SK-N-SH (cell line): Measurements from ENCODE around the gene COL20A1. TPM values are rescaled to one million over a fixed set of nuclear protein-coding genes. Genes with fewer than 3 reads are reported as not detected.

Experiments
- CTCF ChIA-PET: fragments of 300-600, 350-600 bp; formaldehyde crosslinking; extraction: SDS; loops from one replicate; lab custom pipeline; 2021; lab: Yijun Ruan, JAX
- POLR2A ChIA-PET: fragments of 350-600 bp; sonication (Branson Sonifier 250); formaldehyde crosslinking; extraction: SDS; loops from one replicate; lab custom pipeline; 2020; ENCODE audit warnings: antibody characterized with exemption, inconsistent platforms; lab: Yijun Ruan, JAX
- DNase-seq: peaks from one replicate; pipeline ENCODE4 v3.0.0; 2012
- H2AFZ ChIP-seq: fragments of 200-600 bp; sonication (generic); 2 replicates; pipeline ENCODE4 v1.8.1; 2016; ENCODE audit warnings: antibody characterized with exemption, mild to moderate bottlenecking, low read depth
- H3F3A ChIP-seq: fragments of 200-600 bp; sonication (generic); replicated peaks from 2 replicates; pipeline ENCODE3; 2016; ENCODE audit warnings: antibody characterized with exemption, mild to moderate bottlenecking; ENCODE audit not compliant: insufficient read depth
- H3K27ac ChIP-seq, 2 experiments: fragments of 200-500 bp in 1 of 2; fragments of 200-600 bp in 1 of 2; sonication (Bioruptor generic) in 1 of 2; sonication (generic), shearing (Covaris generic) in 1 of 2; 2 replicates each; pipeline versions ENCODE4 v1.5.1 to v1.6.1; 2014 to 2016; ENCODE audit warnings: low read depth in 2 of 2, inconsistent platforms in 1 of 2, low read length in 1 of 2, mild to moderate bottlenecking in 1 of 2, mixed read lengths in 1 of 2
- H3K27me3 ChIP-seq: fragments of 200-600 bp; sonication (generic), shearing (Covaris generic); 2 replicates; pipeline ENCODE4 v1.6.1; 2016; ENCODE audit warnings: mixed run types; ENCODE audit not compliant: insufficient read depth
- H3K36me3 ChIP-seq, 2 experiments: fragments of 200-500 bp in 1 of 2; fragments of 200-600 bp in 1 of 2; sonication (Bioruptor generic) in 1 of 2; sonication (generic) in 1 of 2; replicated peaks in 1 of 2; 2 replicates each; pipeline versions ENCODE3 to v1.5.1; 2014 to 2016; ENCODE audit warnings: low read length in 1 of 2, mild to moderate bottlenecking in 1 of 2; ENCODE audit not compliant: insufficient read depth in 2 of 2, control insufficient read depth in 1 of 2
- H3K4me1 ChIP-seq, 2 experiments: fragments of 200-500 bp in 1 of 2; fragments of 200-600 bp in 1 of 2; sonication (Bioruptor generic) in 1 of 2; sonication (generic), shearing (Covaris generic) in 1 of 2; 2 replicates each; pipeline versions ENCODE4 v1.5.1 to v1.6.1; 2014 to 2016; ENCODE audit warnings: low read depth in 1 of 2, low read length in 1 of 2, mixed run types in 1 of 2; ENCODE audit not compliant: insufficient read depth in 2 of 2, control insufficient read depth in 1 of 2
- H3K4me2 ChIP-seq: fragments of 200-600 bp; sonication (generic), shearing (Covaris generic); 2 replicates; pipeline ENCODE4 v1.6.1; 2017; ENCODE audit warnings: mixed run types
- H3K4me3 ChIP-seq, 2 experiments: fragments of 200-500 bp in 1 of 2; fragments of 200-600 bp in 1 of 2; sonication (Bioruptor generic) in 1 of 2; sonication (generic), shearing (Covaris generic) in 1 of 2; 2 replicates each; pipeline versions ENCODE4 v1.5.1 to v1.8.1; 2014 to 2016; ENCODE audit warnings: low read depth in 2 of 2, inconsistent platforms in 1 of 2, low read length in 1 of 2, mild to moderate bottlenecking in 1 of 2, mixed read lengths in 1 of 2, moderate library complexity in 1 of 2
- H3K79me2 ChIP-seq: fragments of 200-600 bp; sonication (generic); 2 replicates; pipeline ENCODE4 v1.8.1; 2017; ENCODE audit warnings: mild to moderate bottlenecking; ENCODE audit not compliant: insufficient read depth
- H3K9ac ChIP-seq: fragments of 200-600 bp; sonication (generic); 2 replicates; pipeline ENCODE4 v1.6.1; 2017; ENCODE audit warnings: mixed run types
- H3K9me2 ChIP-seq: fragments of 200-600 bp; sonication (generic); 2 replicates; pipeline ENCODE4 v1.6.1; 2017; ENCODE audit warnings: mixed run types
- H3K9me3 ChIP-seq: fragments of 200-600 bp; sonication (generic); 2 replicates; pipeline ENCODE4 v1.6.1; 2017; ENCODE audit warnings: mixed run types, mild to moderate bottlenecking, moderate library complexity
- H4K20me1 ChIP-seq: fragments of 200-600 bp; sonication (generic); 2 replicates; pipeline ENCODE4 v1.6.1; 2017; ENCODE audit warnings: mild to moderate bottlenecking, mixed run types; ENCODE audit not compliant: insufficient read depth
- CHD2 ChIP-seq: fragments of 150-350 bp; IDR thresholded peaks from 2 replicates; pipeline ENCODE4 v1.6.1; 2018; ENCODE audit warnings: low read length; ENCODE audit not compliant: partially characterized antibody
- ELF1 ChIP-seq: IDR thresholded peaks from 2 replicates; pipeline ENCODE4 v1.4.0; 2012
- EP300 ChIP-seq, 2 experiments: IDR thresholded peaks; 2 replicates each; pipeline versions ENCODE4 v1.4.0 to v1.6.1; 2012; ENCODE audit warnings: borderline replicate concordance in 1 of 2, low read depth in 1 of 2, low read length in 1 of 2
- FOXJ3 ChIP-seq: sonication (generic); formaldehyde crosslinking; IDR thresholded peaks from 2 replicates; pipeline ENCODE4 v1.5.1; 2020; ENCODE audit warnings: mild to moderate bottlenecking, missing genetic modification reagents
- GABPA ChIP-seq: IDR thresholded peaks from 2 replicates; pipeline ENCODE4 v1.4.0; 2012; ENCODE audit warnings: low read depth, mild to moderate bottlenecking
- GATA2 ChIP-seq: sonication (generic); formaldehyde crosslinking; IDR thresholded peaks from 2 replicates; pipeline ENCODE4 v1.5.0; 2020; ENCODE audit warnings: mild to moderate bottlenecking, missing genetic modification reagents
- JUND ChIP-seq: IDR thresholded peaks from 2 replicates; pipeline ENCODE4 v1.4.0; 2012
- MXI1 ChIP-seq: IDR thresholded peaks from 2 replicates; pipeline ENCODE4 v1.6.1; 2012; ENCODE audit warnings: mild to moderate bottlenecking, low read depth, low read length, improper control_type of control experiment
- POLR2AphosphoS5 ChIP-seq: IDR thresholded peaks from 2 replicates; pipeline ENCODE4 v1.6.1; 2012; ENCODE audit warnings: low read depth, low read length
- RCOR1 ChIP-seq: fragments of 150-350 bp; IDR thresholded peaks from 2 replicates; pipeline ENCODE4 v1.6.1; 2017; ENCODE audit warnings: antibody characterized with exemption, low read length
- RFX5 ChIP-seq: IDR thresholded peaks from 2 replicates; pipeline ENCODE4 v1.6.1; 2012; ENCODE audit warnings: mild to moderate bottlenecking, improper control_type of control experiment, low read length
- RXRA ChIP-seq: IDR thresholded peaks from 2 replicates; pipeline ENCODE4 v1.4.0; 2012; ENCODE audit warnings: low read depth, mild to moderate bottlenecking, borderline replicate concordance
- SIN3A ChIP-seq: IDR thresholded peaks from 2 replicates; pipeline ENCODE4 v1.6.1; 2012; ENCODE audit warnings: low read depth, mild to moderate bottlenecking, low read length, moderate library complexity, borderline replicate concordance
- TAF1 ChIP-seq: IDR thresholded peaks from 2 replicates; pipeline ENCODE4 v1.6.1; 2012; ENCODE audit warnings: low read depth, mild to moderate bottlenecking, low read length, moderate library complexity, borderline replicate concordance
- TCF12 ChIP-seq: IDR thresholded peaks from 2 replicates; pipeline ENCODE4 v1.4.0; 2012
- TEAD4 ChIP-seq: IDR thresholded peaks from 2 replicates; pipeline ENCODE4 v1.4.0; 2012; ENCODE audit warnings: mild to moderate bottlenecking, borderline replicate concordance; ENCODE audit not compliant: insufficient read depth
- ZBTB33 ChIP-seq: IDR thresholded peaks from 2 replicates; pipeline ENCODE4 v1.4.0; 2012; ENCODE audit warnings: low read depth, borderline replicate concordance
- WGBS: methylation state at CpG from one replicate; pipeline ENCODE4 v1.1.6; 2017; ENCODE audit warnings: low lambda C conversion rate; 5-methylcytosine and 5-hydroxymethylcytosine counted together
- polyA plus RNA-seq, 3 experiments: library from polyadenylated mRNA; depleted of rRNA; stranded (reverse); fragments of >200 nt; gene quantifications; 2 replicates each; pipeline ENCODE4 v1.2.3, GENCODE V29; 2012
- TF ChIP-seq, protein P1 (sequence below): IDR thresholded peaks from 2 replicates; pipeline ENCODE4; 2012
- TF ChIP-seq, protein P2 (sequence below): IDR thresholded peaks from 2 replicates; pipeline ENCODE4 v1.4.0; 2012; ENCODE audit warnings: low read depth

COL20A1 gene
- polyA plus RNA-seq, 1 of the 3 experiments (the other 2 are of a cell fraction), result not detected

GRCh38 chr20:63269724-63270123 is 23.3 kb upstream of the COL20A1 start (continued):
- no peak for TF ChIP-seq GATA2 (CRISPR knock-in tag)
- TF ChIP-seq RCOR1, result no peak
- no peak for TF ChIP-seq GABPA
- TF ChIP-seq EP300 (IDR thresholded peaks at IDR 0.05; ENCODE audit: borderline replicate concordance in 1 of 2, low read depth in 1 of 2, low read length in 1 of 2), result no peak
- no peak for TF ChIP-seq JUND
- TF ChIP-seq TCF12, result no peak
- no peak for TF ChIP-seq CHD2
- TF ChIP-seq, protein P1, sequence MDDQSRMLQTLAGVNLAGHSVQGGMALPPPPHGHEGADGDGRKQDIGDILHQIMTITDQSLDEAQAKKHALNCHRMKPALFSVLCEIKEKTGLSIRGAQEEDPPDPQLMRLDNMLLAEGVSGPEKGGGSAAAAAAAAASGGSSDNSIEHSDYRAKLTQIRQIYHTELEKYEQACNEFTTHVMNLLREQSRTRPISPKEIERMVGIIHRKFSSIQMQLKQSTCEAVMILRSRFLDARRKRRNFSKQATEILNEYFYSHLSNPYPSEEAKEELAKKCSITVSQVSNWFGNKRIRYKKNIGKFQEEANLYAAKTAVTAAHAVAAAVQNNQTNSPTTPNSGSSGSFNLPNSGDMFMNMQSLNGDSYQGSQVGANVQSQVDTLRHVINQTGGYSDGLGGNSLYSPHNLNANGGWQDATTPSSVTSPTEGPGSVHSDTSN, result no peak
- no peak for TF ChIP-seq TEAD4

GRCh38 chr20:63270606-63271325 is 22.2 kb upstream of the COL20A1 start:
- CTCF ChIA-PET, result interaction anchor here (0.7 to 4.7 kb wide), 6 partner anchors 10 to 46 kb away, joined by 3 to 38 read pairs (median 3); no protein-coding TSS in a partner anchor
- H3K27me3 ChIP-seq, result no peaks in the 10 kb centered on the region
- no peaks in the 10 kb centered on the region for H3K9me3 ChIP-seq
- H3K4me3 ChIP-seq, result no peak overlapping the region
- peaks cover 0 to 20% of the 10 kb centered on the region in 2 experiments; a peak in 2 of 4 replicates for H3K4me1 ChIP-seq
- TF ChIP-seq GABPA, result no peak
- TF ChIP-seq, all 33 proteins: peak for 0
- 87% methylated on average over 8 of the region's 9 CpGs for WGBS
- H3F3A ChIP-seq, result no peaks in the 10 kb centered on the region
- H2AFZ ChIP-seq, result no peak overlapping the region
- H3K27ac ChIP-seq, result no peak overlapping the region
- H3K36me3 ChIP-seq, result peaks cover 0 to under 1% of the 10 kb centered on the region in 2 experiments
- peaks cover 23% of the 10 kb centered on the region for H4K20me1 ChIP-seq
- peaks cover 32% of the 10 kb centered on the region for H3K79me2 ChIP-seq
- H3K9ac ChIP-seq, result no peak overlapping the region
- H3K9me2 ChIP-seq, result no peaks in the 10 kb centered on the region
- POLR2A ChIA-PET, result no interaction called here
- no peak for DNase-seq
- H3K4me2 ChIP-seq, result no peak overlapping the region

DNA sequence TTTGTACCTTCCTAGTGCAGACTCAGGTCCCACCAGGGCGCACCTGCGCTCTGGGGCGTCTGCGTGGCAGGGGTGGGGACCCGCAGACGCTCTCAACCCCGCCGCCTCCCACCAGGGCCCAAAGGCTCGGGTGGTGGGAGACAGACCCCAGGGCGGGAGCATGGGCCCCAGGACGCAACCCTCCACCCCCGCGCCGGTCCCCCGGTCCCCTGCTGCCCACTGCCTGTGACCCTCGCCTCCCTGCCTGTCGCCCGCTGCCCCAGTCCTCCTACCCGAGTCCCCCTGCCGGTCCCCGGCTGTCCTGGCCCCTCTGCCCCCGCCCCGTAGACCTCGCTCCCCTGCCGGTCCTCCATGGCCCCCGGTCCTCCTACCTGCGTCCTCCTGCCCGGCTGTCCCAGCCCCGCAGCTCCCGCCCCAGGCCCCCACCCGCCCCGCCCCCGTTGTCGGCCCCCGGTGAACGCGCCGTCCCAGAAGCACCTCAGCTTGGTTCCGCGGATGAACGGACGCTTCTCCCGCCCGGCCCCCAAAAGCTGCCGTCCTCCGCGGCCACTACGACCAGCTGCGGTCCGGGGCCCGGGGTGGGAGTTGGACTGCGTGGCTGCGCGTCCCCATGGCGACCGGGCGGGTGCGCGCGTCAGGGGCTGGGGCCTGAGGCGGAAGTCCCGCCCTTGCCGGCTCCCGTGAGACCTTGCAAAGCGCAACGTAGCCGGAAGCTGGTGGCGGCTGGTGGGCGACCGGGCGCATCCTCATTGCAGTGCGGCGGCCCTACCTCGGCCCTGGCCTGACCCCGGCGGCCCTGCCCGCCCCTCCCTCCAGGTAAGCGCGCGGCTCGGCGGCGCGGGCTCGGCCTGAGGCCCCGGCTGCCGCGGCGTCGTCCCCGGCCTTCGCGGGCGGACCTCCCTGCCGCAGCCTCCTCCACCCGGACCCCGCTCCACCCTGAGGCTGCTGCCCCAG is 20.6 kb upstream of the COL20A1 start, which contains the start of gene ARFGAP1:
Gene ARFGAP1, plus strand, starts transcription at position 709 of the 954 bp plus-strand sequence. CDS start 2,768 bp downstream, outside the sequence.
- CTCF ChIA-PET, result interaction anchor here (0.8 to 4.7 kb wide), 12 partner anchors 8 to 300 kb away, joined by 3 to 38 read pairs (median 3); no protein-coding TSS in a partner anchor
- POLR2A ChIA-PET, result interaction anchor here (1.2 to 1.9 kb wide), 5 partner anchors 9 to 49 kb away, joined by 3 to 7 read pairs (median 4); no protein-coding TSS in a partner anchor
- H3K36me3 ChIP-seq, result peaks cover 0 to 16% of the 10 kb centered on the region in 2 experiments
- peak within 1 kb of the TSS; percentile 95 for H3K9ac ChIP-seq
- H3K4me1 ChIP-seq, result peaks cover 0 to 20% of the 10 kb centered on the region in 2 experiments; a peak in 2 of 4 replicates
- H3K4me2 ChIP-seq, result peak within 1 kb of the TSS; percentile 97
- no peaks in the 10 kb centered on the region for H3K27me3 ChIP-seq
- peak; percentile 99 for DNase-seq
- TF ChIP-seq RXRA, result no peak
- peak; percentile 92 for TF ChIP-seq GABPA
- TF ChIP-seq SIN3A, result peak; percentile 51; the same call in 1 of the 2 replicates
- TF ChIP-seq, protein P2, sequence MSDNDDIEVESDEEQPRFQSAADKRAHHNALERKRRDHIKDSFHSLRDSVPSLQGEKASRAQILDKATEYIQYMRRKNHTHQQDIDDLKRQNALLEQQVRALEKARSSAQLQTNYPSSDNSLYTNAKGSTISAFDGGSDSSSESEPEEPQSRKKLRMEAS, result peak; percentile 58; the same call in 1 of the 2 replicates
- peak; percentile 91 for TF ChIP-seq MXI1
- no peak for TF ChIP-seq RFX5
- TF ChIP-seq JUND, result no peak
- peak; percentile 88 for TF ChIP-seq POLR2AphosphoS5
- no peak for TF ChIP-seq EP300 (IDR thresholded peaks at IDR 0.05; ENCODE audit: borderline replicate concordance in 1 of 2, low read depth in 1 of 2, low read length in 1 of 2)
- no peak for TF ChIP-seq FOXJ3
- TF ChIP-seq ZBTB33, result peak; percentile 87; the same call in 1 of the 2 replicates
- peak; percentile 94 for TF ChIP-seq CHD2
- peak; percentile 68; the same call in 1 of the 2 replicates for TF ChIP-seq ELF1
- peak; percentile 43; the same call in 1 of the 2 replicates for TF ChIP-seq TAF1
- TF ChIP-seq, all 33 proteins: peak for 9
- whole genome bisulfite sequencing, result 5% methylated on average over 29 of the region's 97 CpGs
- no peaks in the 10 kb centered on the region for H3K9me3 ChIP-seq
- peak within 1 kb of the TSS; percentile 41 to 65; a peak in 3 of 4 replicates for H3K27ac ChIP-seq
- 0 out of 2 replicates have a peak within 1 kb of the TSS, but pooled peaks have one; percentile 51 for H2AFZ ChIP-seq
- peaks cover 40% of the 10 kb centered on the region for H4K20me1 ChIP-seq
- H3K79me2 ChIP-seq, result peaks cover 48% of the 10 kb centered on the region
- no peaks in the 10 kb centered on the region for H3F3A ChIP-seq
- peak within 1 kb of the TSS; percentile 87 to 92 for H3K4me3 ChIP-seq
- no peaks in the 10 kb centered on the region for H3K9me2 ChIP-seq
